Peyer's patch (tissue), 4 donors: ENCODE results near the gene CLMN.

Experiments
- POLR2A ChIP-seq, 2 donors: fragments of 450-650 bp; IDR thresholded peaks; one replicate each; pipeline ENCODE4 v1.5.1; 2017; ENCODE audit warnings: antibody characterized with exemption in 2 of 2, mild to moderate bottlenecking in 2 of 2, moderate library complexity in 2 of 2
- TF ChIP-seq, protein P1 (sequence below), 6 experiments: fragments of 450-650 bp in 4 of 6; fragments of 200-600 bp in 2 of 6; sonication (generic) in 1 of 6; IDR thresholded peaks; one replicate each; pipeline ENCODE4 v1.5.1; 2017 to 2019; ENCODE audit warnings: antibody characterized with exemption in 6 of 6, mild to moderate bottlenecking in 3 of 6, moderate library complexity in 1 of 6

DNA sequence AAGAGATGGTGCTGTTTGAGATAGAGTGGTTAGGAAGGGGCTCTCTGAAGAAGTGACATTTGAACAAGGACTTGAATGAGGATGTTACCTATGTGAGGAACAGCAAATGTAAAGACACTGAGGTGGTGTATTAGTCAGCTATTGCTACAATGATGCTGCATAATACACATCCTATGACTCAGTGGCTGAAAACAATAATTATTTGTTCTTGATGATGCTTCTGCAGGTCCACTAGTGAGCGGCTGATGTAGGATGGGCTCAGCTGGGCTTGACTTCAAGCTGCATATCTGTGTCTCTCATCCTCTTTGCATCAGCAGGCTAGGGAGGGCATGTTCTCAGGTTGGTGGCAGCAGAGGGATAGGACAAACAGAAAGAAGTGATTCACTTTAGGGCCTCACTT lies 21.4 kb upstream of the CLMN start:
- TF ChIP-seq, protein P1, sequence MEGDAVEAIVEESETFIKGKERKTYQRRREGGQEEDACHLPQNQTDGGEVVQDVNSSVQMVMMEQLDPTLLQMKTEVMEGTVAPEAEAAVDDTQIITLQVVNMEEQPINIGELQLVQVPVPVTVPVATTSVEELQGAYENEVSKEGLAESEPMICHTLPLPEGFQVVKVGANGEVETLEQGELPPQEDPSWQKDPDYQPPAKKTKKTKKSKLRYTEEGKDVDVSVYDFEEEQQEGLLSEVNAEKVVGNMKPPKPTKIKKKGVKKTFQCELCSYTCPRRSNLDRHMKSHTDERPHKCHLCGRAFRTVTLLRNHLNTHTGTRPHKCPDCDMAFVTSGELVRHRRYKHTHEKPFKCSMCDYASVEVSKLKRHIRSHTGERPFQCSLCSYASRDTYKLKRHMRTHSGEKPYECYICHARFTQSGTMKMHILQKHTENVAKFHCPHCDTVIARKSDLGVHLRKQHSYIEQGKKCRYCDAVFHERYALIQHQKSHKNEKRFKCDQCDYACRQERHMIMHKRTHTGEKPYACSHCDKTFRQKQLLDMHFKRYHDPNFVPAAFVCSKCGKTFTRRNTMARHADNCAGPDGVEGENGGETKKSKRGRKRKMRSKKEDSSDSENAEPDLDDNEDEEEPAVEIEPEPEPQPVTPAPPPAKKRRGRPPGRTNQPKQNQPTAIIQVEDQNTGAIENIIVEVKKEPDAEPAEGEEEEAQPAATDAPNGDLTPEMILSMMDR (IDR thresholded peaks at IDR 0.05), result no peak
- TF ChIP-seq POLR2A (IDR thresholded peaks at IDR 0.05), result no peak
